Activated naive CD4-positive, alpha-beta T cell treated with anti-CD3 and anti-CD28 coated beads, Interleukin-2, amount 10 ng/mL, durations not matched to agents 7 days and 5 days (primary cell): ENCODE results near the gene TMEM164.

Source experiments
- CTCF ChIA-PET: fragments of 350-600 bp; sonication (Branson Sonifier 250); formaldehyde crosslinking; loops from one replicate; lab custom pipeline; 2021; ENCODE audit warnings: antibody characterized with exemption; lab: Charles Lee
- DNase-seq: peaks from one replicate; pipeline ENCODE4 v3.0.0-alpha.2; 2020
- H3K27ac Mint-ChIP-seq: one replicate; pipeline ENCODE4 v1.8.0; 2021; ENCODE audit warnings: mild to moderate bottlenecking, moderate library complexity, mixed read lengths
- H3K27me3 Mint-ChIP-seq: one replicate; pipeline ENCODE4 v1.8.0; 2021; ENCODE audit warnings: mild to moderate bottlenecking, mixed read lengths
- H3K36me3 Mint-ChIP-seq: one replicate; pipeline ENCODE4 v1.8.0; 2021; ENCODE audit warnings: mixed read lengths
- H3K4me1 Mint-ChIP-seq: one replicate; pipeline ENCODE4 v1.8.0; 2021; ENCODE audit warnings: mixed read lengths
- H3K4me3 Mint-ChIP-seq: one replicate; pipeline ENCODE4 v1.8.0; 2021; ENCODE audit warnings: mild to moderate bottlenecking, moderate library complexity, mixed read lengths
- H3K9me3 Mint-ChIP-seq: one replicate; pipeline ENCODE4 v1.8.0; 2021; ENCODE audit warnings: mixed read lengths

Gene TMEM164

GRCh38 chrX:110175146-110175545 is 172.2 kb downstream of the TMEM164 start:
- no peak overlapping the region for H3K4me3 Mint-ChIP-seq
- CTCF ChIA-PET: interaction anchor here (1.6 kb wide), 1 partner anchor 29 kb away, joined by 3 read pairs; no protein-coding TSS in a partner anchor
- H3K27ac Mint-ChIP-seq: no peak overlapping the region
- H3K9me3 Mint-ChIP-seq: no peaks in the 10 kb centered on the region
- peaks cover 16% of the 10 kb centered on the region for H3K36me3 Mint-ChIP-seq
- H3K4me1 Mint-ChIP-seq: no peaks in the 10 kb centered on the region
- H3K27me3 Mint-ChIP-seq: no peaks in the 10 kb centered on the region
- no peak for DNase-seq

GRCh38 chrX:110175696-110176095 is 172.8 kb downstream of the TMEM164 start:
- no peaks in the 10 kb centered on the region for H3K9me3 Mint-ChIP-seq
- no peaks in the 10 kb centered on the region for H3K4me1 Mint-ChIP-seq
- no peak overlapping the region for H3K4me3 Mint-ChIP-seq
- H3K27me3 Mint-ChIP-seq: no peaks in the 10 kb centered on the region
- no peak for DNase-seq
- H3K36me3 Mint-ChIP-seq: peaks cover 16% of the 10 kb centered on the region
- H3K27ac Mint-ChIP-seq: no peak overlapping the region
- CTCF ChIA-PET: interaction anchor here (1.6 kb wide), 1 partner anchor 29 kb away, joined by 3 read pairs; no protein-coding TSS in a partner anchor

GRCh38 chrX:110178179-110178865 is 175.4 kb downstream of the TMEM164 start:
- no peaks in the 10 kb centered on the region for H3K4me1 Mint-ChIP-seq
- no peaks in the 10 kb centered on the region for H3K27me3 Mint-ChIP-seq
- no peak for DNase-seq
- H3K9me3 Mint-ChIP-seq: no peaks in the 10 kb centered on the region
- H3K27ac Mint-ChIP-seq: no peak overlapping the region
- peaks cover 14% of the 10 kb centered on the region for H3K36me3 Mint-ChIP-seq
- no peak overlapping the region for H3K4me3 Mint-ChIP-seq
- CTCF ChIA-PET: no interaction called here

GRCh38 chrX:110180176-110180927 is 177.4 kb downstream of the TMEM164 start:
- Mint-ChIP-seq H3K27ac (no peak overlapping the region), H3K4me3 (no peak overlapping the region), H3K36me3 (peaks cover 20% of the 10 kb centered on the region), H3K4me1 (peaks cover 2% of the 10 kb centered on the region), H3K9me3 (peaks cover 1% of the 10 kb centered on the region), H3K27me3 (no peaks in the 10 kb centered on the region)
- no peak for DNase-seq
- CTCF ChIA-PET: interaction anchor here (0.7 to 1.2 kb wide), 2 partner anchors 12 to 228 kb away, joined by 4 read pairs; no protein-coding TSS in a partner anchor

GRCh38 chrX:110180928-110181310 is 178.0 kb downstream of the TMEM164 start:
- CTCF ChIA-PET: interaction anchor here (0.7 to 1.2 kb wide), 2 partner anchors 13 to 227 kb away, joined by 4 read pairs; no protein-coding TSS in a partner anchor
- peaks cover 1% of the 10 kb centered on the region for H3K9me3 Mint-ChIP-seq
- H3K36me3 Mint-ChIP-seq: peaks cover 22% of the 10 kb centered on the region
- DNase-seq: no peak
- H3K4me3 Mint-ChIP-seq: no peak overlapping the region
- peaks cover 2% of the 10 kb centered on the region for H3K4me1 Mint-ChIP-seq
- H3K27me3 Mint-ChIP-seq: no peaks in the 10 kb centered on the region
- no peak overlapping the region for H3K27ac Mint-ChIP-seq

- Mint-ChIP-seq H3K27ac (no peak overlapping the region), H3K36me3 (peaks cover 22% of the 10 kb centered on the region), H3K9me3 (peaks cover 1% of the 10 kb centered on the region), H3K27me3 (no peaks in the 10 kb centered on the region), H3K4me1 (peaks cover 2% of the 10 kb centered on the region), H3K4me3 (no peak overlapping the region)
- DNase-seq: no peak
- CTCF ChIA-PET: no interaction called here
Observed at GRCh38 chrX:110181459-110182137, 178.7 kb downstream of the TMEM164 start.

- Mint-ChIP-seq H3K27ac (no peak overlapping the region), H3K4me3 (no peak overlapping the region)
Observed at GRCh38 chrX:110182362-110182761, 179.4 kb downstream of the TMEM164 start.

GRCh38 chrX:110182865-110183264 is 180.0 kb downstream of the TMEM164 start:
- H3K4me1 Mint-ChIP-seq: peaks cover 2% of the 10 kb centered on the region
- peaks cover 20% of the 10 kb centered on the region for H3K36me3 Mint-ChIP-seq
- CTCF ChIA-PET: interaction anchor here (2.0 kb wide), 1 partner anchor 24 kb away, joined by 7 read pairs; no protein-coding TSS in a partner anchor
- no peak for DNase-seq
- no peaks in the 10 kb centered on the region for H3K27me3 Mint-ChIP-seq
- no peak overlapping the region for H3K4me3 Mint-ChIP-seq
- H3K27ac Mint-ChIP-seq: no peak overlapping the region
- H3K9me3 Mint-ChIP-seq: peaks cover 1% of the 10 kb centered on the region

More at GRCh38 chrX:110182362-110182761, 179.4 kb downstream of the TMEM164 start:
- Mint-ChIP-seq H3K36me3 (peaks cover 22% of the 10 kb centered on the region), H3K27me3 (no peaks in the 10 kb centered on the region), H3K9me3 (peaks cover 1% of the 10 kb centered on the region), H3K4me1 (peaks cover 2% of the 10 kb centered on the region)
- no peak for DNase-seq
- CTCF ChIA-PET: no interaction called here

GRCh38 chrX:110183314-110183713 is 180.4 kb downstream of the TMEM164 start:
- CTCF ChIA-PET: interaction anchor here (0.9 to 2.0 kb wide), 2 partner anchors 24 to 224 kb away, joined by 3 to 7 read pairs; no protein-coding TSS in a partner anchor
- Mint-ChIP-seq H3K9me3 (peaks cover 1% of the 10 kb centered on the region), H3K4me3 (no peak overlapping the region), H3K4me1 (peaks cover 6% of the 10 kb centered on the region), H3K27ac (no peak overlapping the region), H3K27me3 (no peaks in the 10 kb centered on the region), H3K36me3 (peaks cover 20% of the 10 kb centered on the region)
- no peak for DNase-seq

- H3K9me3 Mint-ChIP-seq: peaks cover under 1% of the 10 kb centered on the region
- no peaks in the 10 kb centered on the region for H3K27me3 Mint-ChIP-seq
- no peak overlapping the region for H3K4me3 Mint-ChIP-seq
- peak overlapping the region; percentile 77 for H3K27ac Mint-ChIP-seq
- peaks cover 28% of the 10 kb centered on the region for H3K4me1 Mint-ChIP-seq
- DNase-seq: no peak
- H3K36me3 Mint-ChIP-seq: peaks cover 15% of the 10 kb centered on the region
- CTCF ChIA-PET: no interaction called here
Observed at GRCh38 chrX:110188701-110189558, 186.0 kb downstream of the TMEM164 start.

- no peak overlapping the region for H3K4me3 Mint-ChIP-seq
- no peaks in the 10 kb centered on the region for H3K9me3 Mint-ChIP-seq
- no peaks in the 10 kb centered on the region for H3K27me3 Mint-ChIP-seq
- DNase-seq: no peak
- H3K27ac Mint-ChIP-seq: no peak overlapping the region
- H3K4me1 Mint-ChIP-seq: peaks cover 25% of the 10 kb centered on the region
- CTCF ChIA-PET: no interaction called here
- peaks cover 8% of the 10 kb centered on the region for H3K36me3 Mint-ChIP-seq
Observed at GRCh38 chrX:110192516-110192915, 189.6 kb downstream of the TMEM164 start.

GRCh38 chrX:110194977-110195376 is 192.1 kb downstream of the TMEM164 start:
- CTCF ChIA-PET: no interaction called here
- Mint-ChIP-seq H3K27me3 (no peaks in the 10 kb centered on the region), H3K27ac (no peak overlapping the region)

GRCh38 chrX:110201799-110202198 is 198.9 kb downstream of the TMEM164 start:
- Mint-ChIP-seq H3K27ac (no peak overlapping the region), H3K9me3 (no peaks in the 10 kb centered on the region), H3K27me3 (no peaks in the 10 kb centered on the region), H3K4me3 (no peak overlapping the region), H3K36me3 (peaks cover 6% of the 10 kb centered on the region), H3K4me1 (no peaks in the 10 kb centered on the region)
- no peak for DNase-seq
- CTCF ChIA-PET: no interaction called here

More at GRCh38 chrX:110194977-110195376, 192.1 kb downstream of the TMEM164 start:
- no peak for DNase-seq
- Mint-ChIP-seq H3K4me3 (no peak overlapping the region), H3K4me1 (peaks cover 8% of the 10 kb centered on the region), H3K9me3 (no peaks in the 10 kb centered on the region), H3K36me3 (peaks cover 3% of the 10 kb centered on the region)
